Caco-2 (cell line): Measurements from ENCODE around the gene PARK7. TPM values are rescaled to one million over a fixed set of nuclear protein-coding genes. Genes with fewer than 3 reads are reported as not detected.

Experiments
- BruUV-seq: library from RNA; stranded (reverse); fragments of 400-500 nt; replicated peaks from 2 replicates; lab custom pipeline; 2021; lab: Mats Ljungman, UMichigan
- CTCF ChIA-PET: fragments of 300-600 bp; sonication (Branson Sonifier 250); formaldehyde crosslinking; loops from one replicate; lab custom pipeline; 2022; ENCODE audit warnings: antibody characterized with exemption; lab: Charles Lee
- POLR2A ChIA-PET: fragments of 300-600 bp; sonication (Branson Sonifier 250); formaldehyde crosslinking; loops from one replicate; lab custom pipeline; 2022; ENCODE audit warnings: antibody characterized with exemption; lab: Charles Lee
- DNase-seq, 2 experiments: peaks; one replicate each; pipeline versions ENCODE4 v3.0.0 to v3.0.0-alpha.2; 2020 to 2022
- H3K27me3 ChIP-seq: replicated peaks from 2 replicates; pipeline ENCODE4 v1.6.0; 2011; ENCODE audit warnings: low read length; ENCODE audit not compliant: control insufficient read depth, insufficient read depth
- H3K36me3 ChIP-seq: 2 replicates; pipeline ENCODE4 v1.5.1; 2011; ENCODE audit warnings: low read length; ENCODE audit not compliant: control insufficient read depth, insufficient read depth
- H3K4me1 ChIP-seq: fragments of 250-450 bp; sonication (Bioruptor Pico); 2 replicates; pipeline ENCODE4 v1.5.1; 2020; ENCODE audit warnings: mild to moderate bottlenecking
- H3K4me3 ChIP-seq: 2 replicates; pipeline ENCODE4 v1.5.1; 2011; ENCODE audit warnings: low read depth, mild to moderate bottlenecking, control low read depth, low read length
- H3K9me3 ChIP-seq: fragments of 250-450 bp; sonication (Bioruptor Pico); 2 replicates; pipeline ENCODE4 v1.5.1; 2020; ENCODE audit warnings: mild to moderate bottlenecking, moderate library complexity
- H3K27ac Mint-ChIP-seq: one replicate; pipeline ENCODE4 v1.8.0; 2022; ENCODE audit warnings: mixed read lengths; ENCODE audit not compliant: unreplicated experiment
- H3K27me3 Mint-ChIP-seq: one replicate; pipeline ENCODE4 v1.8.0; 2022; ENCODE audit warnings: mixed read lengths; ENCODE audit not compliant: insufficient read depth, unreplicated experiment
- H3K36me3 Mint-ChIP-seq: one replicate; pipeline ENCODE4 v1.8.0; 2022; ENCODE audit warnings: mild to moderate bottlenecking, mixed read lengths; ENCODE audit not compliant: insufficient read depth, unreplicated experiment
- H3K4me1 Mint-ChIP-seq: one replicate; pipeline ENCODE4 v1.8.0; 2022; ENCODE audit warnings: low read depth, mixed read lengths; ENCODE audit not compliant: unreplicated experiment
- H3K4me3 Mint-ChIP-seq: one replicate; pipeline ENCODE4 v1.8.0; 2022; ENCODE audit warnings: mild to moderate bottlenecking, moderate library complexity, mixed read lengths; ENCODE audit not compliant: unreplicated experiment
- H3K9me3 Mint-ChIP-seq: one replicate; pipeline ENCODE4 v1.8.0; 2022; ENCODE audit warnings: mixed read lengths; ENCODE audit not compliant: unreplicated experiment
- CTCF ChIP-seq, 2 experiments: fragments of 200-600 bp in 1 of 2; IDR thresholded peaks; 1 replicate in 1 of 2; 2 replicates in 1 of 2; pipeline versions ENCODE4 v1.5.1 to v1.8.0; 2011 to 2022; ENCODE audit warnings: antibody characterized with exemption in 1 of 2, control low read depth in 1 of 2, inconsistent platforms in 1 of 2, low read depth in 1 of 2, low read length in 1 of 2, mild to moderate bottlenecking in 1 of 2, moderate library complexity in 1 of 2; ENCODE audit not compliant: insufficient read depth in 1 of 2, severe bottlenecking in 1 of 2, unreplicated experiment in 1 of 2
- intact Hi-C: fragments of 100-400 bp; cut with micrococcal nuclease; formaldehyde crosslinking; loops from one replicate; pipeline ENCODE4 v1.10.0; 2022; ENCODE audit not compliant: unreplicated experiment
- total RNA-seq: library from RNA; stranded (reverse); gene quantifications from 2 replicates; pipeline ENCODE4 v1.2.3, GENCODE V29; 2022

Gene PARK7
- total RNA-seq, 1 experiment from 2014 or later = 293 TPM

GRCh38 chr1:7984811-7985210 lies 23.3 kb downstream of the PARK7 start:
- H3K4me1 ChIP-seq = peaks cover 25% of the 10 kb centered on the region
- no peaks in the 10 kb centered on the region for H3K27me3 ChIP-seq
- BruUV-seq = no TSS peak
- H3K27ac Mint-ChIP-seq = no peak overlapping the region
- H3K9me3 ChIP-seq = no peaks in the 10 kb centered on the region
- intact Hi-C loops = loop anchor here (5.0 kb wide), 1 partner anchor 42 kb away; the partner anchor contains the start of gene ERRFI1
- no peaks in the 10 kb centered on the region for H3K27me3 Mint-ChIP-seq
- no peaks in the 10 kb centered on the region for H3K9me3 Mint-ChIP-seq
- CTCF ChIA-PET = interaction anchor here (1.8 kb wide), 1 partner anchor 9 kb away, joined by 5 read pairs; no protein-coding TSS in a partner anchor
- POLR2A ChIA-PET = no interaction called here
- no peak overlapping the region for H3K4me3 ChIP-seq
- no peak for TF ChIP-seq CTCF (IDR thresholded peaks at IDR 0.05; ENCODE audit: insufficient read depth in 1 of 2, low read depth in 1 of 2, low read length in 1 of 2, severe bottlenecking in 1 of 2, unreplicated experiment in 1 of 2)
- no peak for DNase-seq
- peaks cover 4% of the 10 kb centered on the region; the same call in 1 of the 2 replicates for H3K36me3 ChIP-seq
- H3K4me3 Mint-ChIP-seq = no peak overlapping the region
- peaks cover 84% of the 10 kb centered on the region for H3K36me3 Mint-ChIP-seq
- peaks cover 14% of the 10 kb centered on the region for H3K4me1 Mint-ChIP-seq

- peaks cover 4% of the 10 kb centered on the region; the same call in 1 of the 2 replicates for H3K36me3 ChIP-seq
- no peak for TF ChIP-seq CTCF (IDR thresholded peaks at IDR 0.05; ENCODE audit: insufficient read depth in 1 of 2, low read depth in 1 of 2, low read length in 1 of 2, severe bottlenecking in 1 of 2, unreplicated experiment in 1 of 2)
- POLR2A ChIA-PET = no interaction called here
- no peaks in the 10 kb centered on the region for H3K9me3 ChIP-seq
- H3K27me3 ChIP-seq = no peaks in the 10 kb centered on the region
- H3K27me3 Mint-ChIP-seq = no peaks in the 10 kb centered on the region
- H3K4me1 Mint-ChIP-seq = peaks cover 14% of the 10 kb centered on the region
- CTCF ChIA-PET = interaction anchor here (1.8 kb wide), 1 partner anchor 10 kb away, joined by 5 read pairs; no protein-coding TSS in a partner anchor
- intact Hi-C loops = no loop called here
- H3K4me3 Mint-ChIP-seq = no peak overlapping the region
- no peak overlapping the region for H3K27ac Mint-ChIP-seq
- peaks cover 25% of the 10 kb centered on the region for H3K4me1 ChIP-seq
- no peak overlapping the region for H3K4me3 ChIP-seq
- BruUV-seq = no TSS peak
- no peak for DNase-seq
- H3K36me3 Mint-ChIP-seq = peaks cover 79% of the 10 kb centered on the region
- H3K9me3 Mint-ChIP-seq = no peaks in the 10 kb centered on the region
Measured at GRCh38 chr1:7985851-7986612, 24.5 kb downstream of the PARK7 start.

GRCh38 chr1:7987528-7987927 lies 26.0 kb downstream of the PARK7 start:
- ChIA-PET POLR2A (no interaction called here), CTCF (interaction anchor here (1.9 kb wide), 1 partner anchor 327 kb away, joined by 5 read pairs; no protein-coding TSS in a partner anchor)
- Histone ChIP-seq H3K9me3 (no peaks in the 10 kb centered on the region), H3K36me3 (peaks cover 4% of the 10 kb centered on the region; the same call in 1 of the 2 replicates), H3K27me3 (no peaks in the 10 kb centered on the region), H3K4me3 (no peak overlapping the region), H3K4me1 (peaks cover 23% of the 10 kb centered on the region)
- BruUV-seq = no TSS peak
- Mint-ChIP-seq H3K27me3 (no peaks in the 10 kb centered on the region), H3K27ac (no peak overlapping the region), H3K4me1 (peaks cover 14% of the 10 kb centered on the region), H3K9me3 (no peaks in the 10 kb centered on the region), H3K36me3 (peaks cover 66% of the 10 kb centered on the region), H3K4me3 (no peak overlapping the region)
- no peak for DNase-seq
- TF ChIP-seq CTCF (IDR thresholded peaks at IDR 0.05; ENCODE audit: insufficient read depth in 1 of 2, low read depth in 1 of 2, low read length in 1 of 2, severe bottlenecking in 1 of 2, unreplicated experiment in 1 of 2) = no peak
- intact Hi-C loops = no loop called here
